Measurements from ENCODE around the gene HSP90AA1. TPM values are rescaled to one million over a fixed set of nuclear protein-coding genes. Genes with fewer than 3 reads are reported as not detected.

HSP90AA1 gene
- total and polyA plus RNA-seq, 12 donors = 315 to 612 (median 451) TPM

- no peak overlapping the region for H3K27ac ChIP-seq
- H3K4me3 ChIP-seq = no peak overlapping the region
- no peak for TF ChIP-seq CTCF (IDR thresholded peaks at IDR 0.05)
- ATAC-seq (no peak), DNase-seq (no peak)
- H3K27me3 ChIP-seq = no peaks in the 10 kb centered on the region
- H3K4me1 ChIP-seq = peaks cover 0 to 20% (median 11%) of the 10 kb centered on the region in 9 donors
- H3K36me3 ChIP-seq = peaks cover 6 to 100% (median 49%) of the 10 kb centered on the region in 9 donors
- 88 to 90% methylated on average over 12 of the region's 12 CpGs for WGBS, 2 donors
- intact Hi-C loops (cut with DNase I) = loop anchor here in 1 of 10 donors (10.0 kb wide), 1 partner anchor 165 kb away; no protein-coding TSS in a partner anchor
- H3K9me3 ChIP-seq = no peaks in the 10 kb centered on the region
These were observed 36.8 kb downstream of the HSP90AA1 start for GRCh38 chr14:102050026-102050405.

- 86 to 87% methylated on average over 25 of the region's 25 CpGs for WGBS, 2 donors
These were observed 37.4 kb downstream of the HSP90AA1 start for GRCh38 chr14:102049258-102050025.

GRCh38 chr14:102047808-102048540 lies 38.9 kb downstream of the HSP90AA1 start:
- peaks cover 0 to 38% (median 25%) of the 10 kb centered on the region in 9 donors for H3K4me1 ChIP-seq
- H3K36me3 ChIP-seq = peaks cover 10 to 100% (median 61%) of the 10 kb centered on the region in 9 donors
- H3K27ac ChIP-seq = no peak overlapping the region
- WGBS, 2 donors = 90 to 92% methylated on average over 33 of the region's 33 CpGs
- H3K27me3 ChIP-seq = no peaks in the 10 kb centered on the region
- H3K4me3 ChIP-seq = no peak overlapping the region
- no peak for DNase-seq
- no peak for ATAC-seq
- intact Hi-C loops (cut with DNase I) = loop anchor here in 7 of 10 donors (5.0 to 10.0 kb wide), 5 partner anchors 39 to 267 kb away; partner anchors contain the start of genes ZNF839 (in 2 of the 7) and HSP90AA1 (in 1 of the 7)
- no peaks in the 10 kb centered on the region for H3K9me3 ChIP-seq
- TF ChIP-seq CTCF (IDR thresholded peaks at IDR 0.05) = no peak

More at GRCh38 chr14:102049258-102050025, 37.4 kb downstream of the HSP90AA1 start:
- ATAC-seq (no peak), DNase-seq (no peak)
- Histone ChIP-seq H3K36me3 (peaks cover 6 to 100% (median 55%) of the 10 kb centered on the region in 9 donors), H3K27ac (no peak overlapping the region), H3K4me1 (peaks cover 0 to 26% (median 15%) of the 10 kb centered on the region in 9 donors), H3K9me3 (no peaks in the 10 kb centered on the region), H3K27me3 (no peaks in the 10 kb centered on the region), H3K4me3 (no peak overlapping the region)
- intact Hi-C loops (cut with DNase I) = loop anchor here in 7 of 10 donors (5.0 to 10.0 kb wide), 5 partner anchors 38 to 265 kb away; partner anchors contain the start of genes ZNF839 (in 2 of the 7) and HSP90AA1 (in 1 of the 7)
- no peak for TF ChIP-seq CTCF (IDR thresholded peaks at IDR 0.05)

Data from heart right ventricle (tissue), 16 donors.